ENCODE data around the gene DYDC2.
"Not testable (repeated sequence)": the region's sequence is repeated elsewhere in the genome, so short reads cannot be mapped to it uniquely, and the experiment has no call there.

The DYDC2 gene

DNA sequence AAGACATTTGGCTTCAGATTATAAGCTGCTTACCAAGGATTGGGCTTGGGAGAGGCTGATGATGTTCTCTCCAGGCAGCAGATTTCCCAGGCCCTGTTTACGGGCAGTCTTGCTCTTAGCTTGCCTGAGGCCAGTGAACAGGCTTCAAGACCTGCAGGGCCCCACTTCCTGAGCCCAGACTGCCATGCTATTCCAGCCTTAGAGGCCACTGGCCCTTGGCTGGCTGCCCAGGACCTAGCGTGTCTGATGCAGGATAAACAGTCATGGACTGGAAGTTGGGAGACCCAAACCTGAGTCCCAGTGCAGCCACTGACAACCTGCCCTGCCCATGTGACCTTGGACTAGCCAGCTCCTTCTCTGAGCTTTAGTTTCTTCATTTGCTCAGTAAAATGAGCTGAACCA lies 54.7 kb downstream of the DYDC2 start:
- H3K36me3 ChIP-seq (ENCODE audit: control insufficient read depth, insufficient read depth, low read length): peaks cover 5% of the 10 kb centered on the region
- H3K4me3 ChIP-seq (ENCODE audit: insufficient read depth, low read depth, low read length): no peak overlapping the region
- WGBS, 2 experiments: 89 to 95% methylated on average over 2 of the region's 2 CpGs
- H3K27ac ChIP-seq (ENCODE audit: insufficient read depth, low read depth, low read length, poor library complexity, severe bottlenecking): no peak overlapping the region
- H3K27me3 ChIP-seq (ENCODE audit: control insufficient read depth, insufficient read depth, low read length, poor library complexity, severe bottlenecking): no peaks in the 10 kb centered on the region
- no peaks in the 10 kb centered on the region for H3K9me3 ChIP-seq (ENCODE audit: control insufficient read depth, low read length)
- peaks cover 27% of the 10 kb centered on the region for H3K4me1 ChIP-seq (ENCODE audit: control insufficient read depth, insufficient read depth, low read length)

DNA sequence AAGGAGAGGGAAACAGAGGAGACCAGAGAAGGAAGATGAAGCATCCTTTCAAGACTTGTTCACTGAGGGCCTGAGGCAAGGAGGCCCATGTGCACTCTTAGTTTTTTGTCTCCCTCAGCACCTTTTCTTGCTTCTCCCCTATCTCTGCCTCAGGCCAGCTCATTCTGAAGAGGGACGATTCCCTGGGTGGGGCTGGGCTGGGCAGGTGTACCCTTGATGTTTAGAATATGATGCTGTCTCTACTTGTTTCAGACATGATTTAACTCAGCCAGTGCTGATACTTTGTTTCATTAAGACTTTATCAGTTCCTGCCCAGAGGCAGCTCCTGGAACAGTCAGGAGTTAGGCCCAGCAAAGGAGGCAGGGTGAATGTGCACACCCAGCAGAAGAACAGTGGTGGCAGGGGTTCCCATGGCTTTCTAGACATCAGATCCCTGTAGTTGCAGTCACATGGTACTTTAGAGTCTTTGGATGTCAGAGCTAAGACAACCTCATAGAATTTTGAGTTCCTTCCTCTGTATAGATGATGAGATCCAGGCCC lies 55.2 kb downstream of the DYDC2 start:
- no peak overlapping the region for H3K27ac ChIP-seq (ENCODE audit: insufficient read depth, low read depth, low read length, poor library complexity, severe bottlenecking)
- H3K36me3 ChIP-seq (ENCODE audit: control insufficient read depth, insufficient read depth, low read length): peaks cover 5% of the 10 kb centered on the region
- H3K27me3 ChIP-seq (ENCODE audit: control insufficient read depth, insufficient read depth, low read length, poor library complexity, severe bottlenecking): no peaks in the 10 kb centered on the region
- peaks cover 32% of the 10 kb centered on the region for H3K4me1 ChIP-seq (ENCODE audit: control insufficient read depth, insufficient read depth, low read length)
- 100% methylated on average over 1 of the region's 1 CpG for WGBS, 2 experiments
- H3K4me3 ChIP-seq (ENCODE audit: insufficient read depth, low read depth, low read length): no peak overlapping the region
- H3K9me3 ChIP-seq (ENCODE audit: control insufficient read depth, low read length): no peaks in the 10 kb centered on the region

- WGBS, 2 experiments: 90 to 94% methylated on average over 5 of the region's 5 CpGs
- Histone ChIP-seq H3K4me1 (ENCODE audit: control insufficient read depth, insufficient read depth, low read length) (peaks cover 37% of the 10 kb centered on the region), H3K36me3 (ENCODE audit: control insufficient read depth, insufficient read depth, low read length) (peaks cover 5% of the 10 kb centered on the region), H3K4me3 (ENCODE audit: insufficient read depth, low read depth, low read length) (no peak overlapping the region), H3K27ac (ENCODE audit: insufficient read depth, low read depth, low read length, poor library complexity, severe bottlenecking) (no peak overlapping the region), H3K27me3 (ENCODE audit: control insufficient read depth, insufficient read depth, low read length, poor library complexity, severe bottlenecking) (no peaks in the 10 kb centered on the region), H3K9me3 (ENCODE audit: control insufficient read depth, low read length) (no peaks in the 10 kb centered on the region)
These were observed 55.9 kb downstream of the DYDC2 start for GRCh38 chr10:80412486-80412885.

DNA sequence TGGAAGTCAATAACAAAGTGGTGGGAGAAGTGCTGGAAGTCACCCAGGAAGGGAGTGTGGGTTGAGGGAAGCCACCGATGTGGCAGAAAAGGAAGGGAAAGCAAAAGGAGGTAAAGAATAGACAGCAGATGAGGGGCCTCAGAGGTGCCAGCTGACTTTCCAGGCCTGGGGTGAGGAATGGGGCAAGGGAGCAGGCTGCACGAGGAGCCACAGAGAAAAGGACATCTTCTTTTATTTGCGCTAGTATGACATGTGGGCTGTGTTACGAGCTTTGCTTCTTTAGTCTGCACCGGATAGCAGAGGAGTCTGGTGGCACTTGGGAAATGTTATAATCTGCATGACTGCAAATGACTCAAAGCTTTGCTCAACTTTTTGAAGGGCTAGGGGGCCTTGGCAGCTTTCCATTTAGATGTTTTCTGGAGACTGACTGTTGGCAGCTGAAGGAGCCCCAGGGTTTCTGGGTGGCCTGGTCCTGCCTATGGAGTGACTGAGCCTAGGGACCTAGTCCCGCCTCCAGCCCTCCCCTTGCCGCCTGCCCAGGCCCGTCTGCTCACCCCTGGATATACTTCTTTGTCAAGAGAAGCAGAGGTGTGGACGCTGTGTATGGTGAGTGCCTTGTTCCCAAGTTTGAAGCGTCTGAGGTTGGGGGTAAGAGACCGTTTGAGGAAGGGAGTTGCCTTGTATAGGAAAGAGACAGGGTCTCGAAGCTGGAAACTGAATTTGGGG lies 56.9 kb downstream of the DYDC2 start:
- Histone ChIP-seq H3K4me3 (ENCODE audit: insufficient read depth, low read depth, low read length) (no peak overlapping the region), H3K36me3 (ENCODE audit: control insufficient read depth, insufficient read depth, low read length) (peaks cover 5% of the 10 kb centered on the region), H3K4me1 (ENCODE audit: control insufficient read depth, insufficient read depth, low read length) (peaks cover 40% of the 10 kb centered on the region), H3K27me3 (ENCODE audit: control insufficient read depth, insufficient read depth, low read length, poor library complexity, severe bottlenecking) (no peaks in the 10 kb centered on the region), H3K9me3 (ENCODE audit: control insufficient read depth, low read length) (no peaks in the 10 kb centered on the region), H3K27ac (ENCODE audit: insufficient read depth, low read depth, low read length, poor library complexity, severe bottlenecking) (no peak overlapping the region)
- 81 to 84% methylated on average over 12 of the region's 12 CpGs for WGBS, 2 experiments

DNA sequence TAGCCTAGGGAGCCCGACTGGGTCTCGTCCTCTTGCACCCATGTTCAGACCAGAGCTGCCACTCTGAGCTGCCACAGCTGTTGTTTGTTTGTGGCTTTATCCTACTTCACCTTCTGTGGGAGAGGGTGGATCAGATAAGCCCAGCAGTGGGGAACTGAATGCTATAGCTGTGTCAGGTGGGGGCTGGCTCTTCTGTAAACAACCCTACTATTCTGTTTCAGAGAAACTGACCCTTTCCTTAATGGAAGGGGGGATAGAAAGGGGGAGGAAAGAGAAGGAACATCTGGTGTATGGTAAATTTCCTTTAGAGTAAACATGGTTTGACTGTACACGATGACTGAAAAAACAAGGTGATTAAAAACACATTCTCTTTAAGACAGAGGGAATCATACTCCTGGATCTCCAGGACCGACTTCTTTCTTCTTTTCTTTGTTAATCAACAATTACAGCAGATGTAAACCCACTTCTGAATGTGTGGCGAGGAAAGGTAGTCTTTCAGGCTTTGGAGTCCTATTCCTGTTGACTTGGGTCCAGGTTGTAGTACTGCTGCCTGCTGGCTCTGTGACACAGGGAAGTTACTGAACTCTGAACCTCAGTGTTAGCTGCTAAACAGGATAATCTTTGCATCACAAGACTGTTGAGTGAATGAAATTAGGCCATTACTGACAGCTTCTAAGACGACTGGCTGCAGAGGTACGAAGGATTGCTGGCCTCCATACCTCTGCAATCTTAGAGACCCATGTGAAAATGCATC lies 57.7 kb downstream of the DYDC2 start:
- Histone ChIP-seq H3K4me1 (ENCODE audit: control insufficient read depth, insufficient read depth, low read length) (peaks cover 40% of the 10 kb centered on the region), H3K4me3 (ENCODE audit: insufficient read depth, low read depth, low read length) (no peak overlapping the region), H3K27me3 (ENCODE audit: control insufficient read depth, insufficient read depth, low read length, poor library complexity, severe bottlenecking) (no peaks in the 10 kb centered on the region), H3K36me3 (ENCODE audit: control insufficient read depth, insufficient read depth, low read length) (peaks cover 5% of the 10 kb centered on the region), H3K9me3 (ENCODE audit: control insufficient read depth, low read length) (no peaks in the 10 kb centered on the region), H3K27ac (ENCODE audit: insufficient read depth, low read depth, low read length, poor library complexity, severe bottlenecking) (no peak overlapping the region)
- 89 to 90% methylated on average over 7 of the region's 7 CpGs for WGBS, 2 experiments

DNA sequence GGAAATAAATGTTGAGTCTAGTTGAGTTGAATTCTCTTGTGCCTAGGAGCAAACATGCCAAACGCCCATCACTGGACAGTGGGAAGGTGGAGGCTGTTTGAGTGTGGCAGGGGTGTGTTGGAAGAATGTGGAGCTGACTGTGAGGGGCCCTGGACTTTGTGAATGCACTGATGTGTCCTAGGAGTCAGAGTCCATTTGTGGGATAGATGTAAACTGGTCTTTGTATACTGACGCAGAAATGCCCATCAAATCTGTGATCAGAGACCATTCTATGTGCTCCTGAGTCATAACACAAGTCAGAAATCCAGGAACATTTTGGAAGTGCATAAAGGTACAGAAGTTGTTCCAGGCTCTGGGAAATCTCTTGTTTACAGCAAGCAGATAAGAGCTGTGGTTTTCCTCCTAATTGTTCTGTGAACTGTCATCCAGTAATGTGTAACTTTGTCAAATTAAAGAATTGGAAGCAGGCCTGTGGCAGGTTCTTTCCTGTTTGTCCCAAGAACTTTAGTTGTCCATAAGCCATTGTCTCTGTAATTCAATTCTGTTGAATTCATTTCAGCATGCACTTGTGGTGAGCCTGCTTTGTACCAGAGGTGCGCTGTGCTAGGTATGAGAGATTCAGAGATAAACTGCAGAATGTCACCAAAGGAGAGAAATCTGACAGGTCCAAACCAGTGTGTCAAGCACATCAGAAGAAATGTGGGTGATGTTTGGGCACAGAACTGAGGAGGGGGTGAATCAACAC lies 59.3 kb downstream of the DYDC2 start:
- Histone ChIP-seq H3K4me3 (ENCODE audit: insufficient read depth, low read depth, low read length) (no peak overlapping the region), H3K4me1 (ENCODE audit: control insufficient read depth, insufficient read depth, low read length) (peaks cover 36% of the 10 kb centered on the region)

DNA sequence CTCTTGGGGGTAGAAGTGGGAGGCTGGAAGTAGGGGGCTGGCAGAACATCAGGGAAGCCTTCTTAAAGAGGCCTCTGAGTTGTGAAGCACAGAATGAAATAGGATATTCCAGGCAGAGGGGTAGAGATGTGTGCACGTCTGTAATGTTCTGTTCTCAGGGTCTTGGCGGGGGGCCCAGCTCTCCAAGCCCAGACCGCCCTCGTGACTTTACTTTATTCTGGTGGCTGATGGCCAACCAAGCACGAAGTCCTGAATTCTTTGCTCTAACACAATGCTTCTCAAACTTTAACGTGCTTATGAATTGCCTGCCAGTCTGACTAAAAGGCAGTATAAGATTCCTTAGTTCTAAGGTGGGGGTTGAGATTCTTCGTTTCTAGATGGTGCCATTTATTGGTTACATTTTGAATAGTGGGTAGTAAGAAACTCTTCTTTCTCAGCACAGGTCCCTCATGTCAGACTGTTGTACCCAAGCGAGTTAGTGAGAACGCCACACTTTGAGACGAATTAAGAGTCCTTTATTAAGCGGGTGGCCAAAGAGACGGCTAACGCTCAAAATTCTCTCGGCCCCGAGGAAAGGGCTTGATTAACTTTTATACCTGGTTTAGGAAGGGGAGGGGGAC lies 60.0 kb downstream of the DYDC2 start:
- Histone ChIP-seq H3K4me3 (ENCODE audit: insufficient read depth, low read depth, low read length) (no peak overlapping the region), H3K4me1 (ENCODE audit: control insufficient read depth, insufficient read depth, low read length) (peaks cover 36% of the 10 kb centered on the region), H3K27me3 (ENCODE audit: control insufficient read depth, insufficient read depth, low read length, poor library complexity, severe bottlenecking) (no peaks in the 10 kb centered on the region), H3K27ac (ENCODE audit: insufficient read depth, low read depth, low read length, poor library complexity, severe bottlenecking) (no peak overlapping the region), H3K36me3 (ENCODE audit: control insufficient read depth, insufficient read depth, low read length) (peaks cover 5% of the 10 kb centered on the region), H3K9me3 (ENCODE audit: control insufficient read depth, low read length) (no peaks in the 10 kb centered on the region)
- 39 to 46% methylated on average over 15 of the region's 15 CpGs for WGBS, 2 experiments

More for the DNA sequence above, 59.3 kb downstream of the DYDC2 start:
- H3K27me3 ChIP-seq (ENCODE audit: control insufficient read depth, insufficient read depth, low read length, poor library complexity, severe bottlenecking): no peaks in the 10 kb centered on the region
- 90 to 94% methylated on average over 3 of the region's 3 CpGs for WGBS, 2 experiments
- no peaks in the 10 kb centered on the region for H3K9me3 ChIP-seq (ENCODE audit: control insufficient read depth, low read length)
- H3K27ac ChIP-seq (ENCODE audit: insufficient read depth, low read depth, low read length, poor library complexity, severe bottlenecking): no peak overlapping the region
- peaks cover 5% of the 10 kb centered on the region for H3K36me3 ChIP-seq (ENCODE audit: control insufficient read depth, insufficient read depth, low read length)

DNA sequence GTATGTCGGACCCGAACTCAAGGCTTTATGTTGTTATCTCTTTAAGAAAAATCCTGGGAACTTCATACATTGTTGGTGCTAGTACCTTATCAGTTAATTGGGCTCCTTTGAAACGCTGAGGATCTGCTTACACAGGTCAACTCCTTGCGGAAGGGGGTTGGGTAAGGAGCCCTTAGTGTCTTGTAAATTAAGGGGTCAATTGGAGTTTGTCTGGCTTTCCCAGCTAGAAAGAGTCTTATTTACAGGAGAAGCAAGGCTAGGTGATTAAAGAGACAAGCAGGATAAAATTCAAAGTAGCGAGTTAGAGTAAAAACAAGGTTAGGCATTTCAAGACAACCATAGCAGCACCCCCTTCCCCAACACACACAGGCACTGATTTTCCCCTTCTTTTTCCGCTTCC lies 60.7 kb downstream of the DYDC2 start:
- H3K27ac ChIP-seq (ENCODE audit: insufficient read depth, low read depth, low read length, poor library complexity, severe bottlenecking); H3K9me3 ChIP-seq (ENCODE audit: control insufficient read depth, low read length); H3K27me3 ChIP-seq (ENCODE audit: control insufficient read depth, insufficient read depth, low read length, poor library complexity, severe bottlenecking); H3K4me3 ChIP-seq (ENCODE audit: insufficient read depth, low read depth, low read length); H3K36me3 ChIP-seq (ENCODE audit: control insufficient read depth, insufficient read depth, low read length): not testable (repeated sequence)
- WGBS, 2 experiments: 33 to 43% methylated on average over 4 to 6 of the region's 6 CpGs
- H3K4me1 ChIP-seq (ENCODE audit: control insufficient read depth, insufficient read depth, low read length): peaks cover 32% of the 10 kb centered on the region

Measured in ectodermal cell (in vitro differentiated cells).